Neural crest cell (in vitro differentiated cells): ENCODE data around the gene DPY19L2. TPM values are rescaled to one million over a fixed set of nuclear protein-coding genes. Genes with fewer than 3 reads are reported as not detected.
"Not testable (repeated sequence)": the region's sequence is repeated elsewhere in the genome, so short reads cannot be mapped to it uniquely, and the experiment has no call there.

ENCODE experiments used
- DNase-seq: peaks from one replicate; pipeline ENCODE4 v3.0.0; 2021; ENCODE audit warnings: low read depth, mixed read lengths, low spot score
- H3K27ac Mint-ChIP-seq: one replicate; pipeline ENCODE4 v1.8.0; 2021; ENCODE audit warnings: mild to moderate bottlenecking, mixed read lengths; ENCODE audit not compliant: unreplicated experiment
- H3K27me3 Mint-ChIP-seq: 2 replicates; pipeline ENCODE4 v1.8.0; 2021; ENCODE audit warnings: low read depth, mild to moderate bottlenecking, mixed read lengths
- H3K36me3 Mint-ChIP-seq: 2 replicates; pipeline ENCODE4 v1.8.0; 2021; ENCODE audit warnings: low read depth, mild to moderate bottlenecking, mixed read lengths
- H3K4me1 Mint-ChIP-seq: 2 replicates; pipeline ENCODE4 v1.8.0; 2021; ENCODE audit warnings: mixed read lengths
- H3K4me3 Mint-ChIP-seq: one replicate; pipeline ENCODE4 v1.8.0; 2021; ENCODE audit warnings: mild to moderate bottlenecking, mixed read lengths
- H3K9me3 Mint-ChIP-seq: 2 replicates; pipeline ENCODE4 v1.8.0; 2021; ENCODE audit warnings: mixed read lengths
- CTCF ChIP-seq: fragments of 200-600 bp; sonication (generic); conservative IDR thresholded peaks from 2 replicates; pipeline ENCODE4 v1.5.0; 2021; ENCODE audit warnings: antibody characterized with exemption, mild to moderate bottlenecking
- long read RNA-seq: library from polyadenylated mRNA; unstranded; transcript quantifications from one replicate; pipeline ENCODE4 v2.0.0, GENCODE V29; 2020
- total RNA-seq: library from RNA; stranded (reverse); gene quantifications from 2 replicates; pipeline ENCODE4 v1.2.1, GENCODE V29; 2021

DPY19L2 gene
- total RNA-seq, result 23.2 and 25.2 TPM in 2 replicates
- long read RNA-seq, partial matches to known transcripts, result 3 of 12 reads
- long read RNA-seq, other reads (novel, unspliced or antisense), result 9 of 12 reads

DNA sequence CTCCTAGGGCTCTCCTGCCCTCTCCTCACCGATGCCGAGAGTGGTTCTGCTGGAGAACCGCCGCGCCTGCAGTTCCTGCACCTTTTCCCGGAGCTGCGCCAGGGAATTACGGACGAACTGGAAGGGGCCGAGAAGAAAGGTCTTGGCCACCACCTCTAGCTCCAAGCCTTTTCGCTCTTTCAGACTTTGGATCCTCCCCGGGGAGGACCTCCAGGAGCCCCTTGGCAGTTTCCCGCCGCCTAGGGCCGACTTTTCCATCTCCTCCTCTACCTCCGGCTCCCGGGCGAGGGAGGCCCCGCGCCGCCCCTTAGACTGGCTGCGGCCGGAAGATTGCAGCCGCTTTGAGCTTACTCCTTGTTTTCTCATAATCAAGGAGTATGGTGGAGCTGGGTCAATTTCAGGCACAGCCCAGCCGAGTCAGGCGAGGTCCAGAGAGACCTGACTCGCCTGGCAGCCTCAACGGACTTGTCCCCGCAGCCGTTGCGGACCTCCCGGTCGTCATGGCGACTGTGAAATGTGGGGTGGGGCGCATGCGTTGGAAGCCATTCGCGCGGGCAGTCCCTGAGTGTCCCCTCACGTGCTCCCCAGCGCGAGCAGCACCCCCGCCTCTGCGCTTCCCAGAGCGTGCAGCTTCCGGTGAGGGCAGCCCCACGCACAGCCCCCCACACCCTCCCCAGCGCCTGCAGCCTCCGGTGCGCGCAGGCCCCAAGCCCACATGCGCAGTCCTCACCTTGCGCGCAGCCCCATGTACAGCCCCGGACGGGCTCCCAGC lies at the start of gene DPY19L2:
Gene DPY19L2 (minus strand): TSS at position 466 of the 772 bp plus-strand sequence. CDS start 100 bp downstream, at position 366.
- DNase-seq, result peak; percentile 72
- Mint-ChIP-seq H3K4me1 (peaks cover 29% of the 10 kb centered on the region), H3K4me3 (peak within 1 kb of the TSS; percentile 90), H3K36me3 (no peaks in the 10 kb centered on the region), H3K27me3 (peaks cover 34% of the 10 kb centered on the region), H3K9me3 (no peaks in the 10 kb centered on the region), H3K27ac (peak within 1 kb of the TSS; percentile 39)
- no peak for TF ChIP-seq CTCF

DNA sequence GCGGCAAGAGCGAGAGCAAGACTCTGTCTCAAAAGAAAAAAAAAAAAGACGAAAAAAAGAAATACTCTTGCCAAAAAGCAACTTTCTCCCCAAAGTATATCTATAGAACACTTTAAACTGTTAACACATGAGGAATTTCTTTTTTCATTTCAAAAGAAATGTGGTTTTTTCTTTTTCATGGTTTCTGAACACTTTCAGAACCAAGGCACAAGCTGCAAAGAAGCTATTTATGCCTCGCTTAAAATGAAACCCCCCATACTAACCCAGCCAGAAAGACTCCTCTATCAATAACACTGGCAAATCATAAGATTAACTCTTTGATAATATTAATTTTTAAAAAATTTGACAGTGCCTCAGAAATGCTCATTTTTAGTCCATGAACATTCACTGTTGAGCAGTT lies 48.6 kb upstream of the DPY19L2 start:
- not testable (repeated sequence) for H3K36me3 Mint-ChIP-seq, H3K9me3 Mint-ChIP-seq, H3K27ac Mint-ChIP-seq, H3K4me1 Mint-ChIP-seq, DNase-seq, H3K4me3 Mint-ChIP-seq, H3K27me3 Mint-ChIP-seq

- not testable (repeated sequence) for H3K4me3 Mint-ChIP-seq, H3K36me3 Mint-ChIP-seq, H3K27me3 Mint-ChIP-seq, H3K4me1 Mint-ChIP-seq, H3K27ac Mint-ChIP-seq, H3K9me3 Mint-ChIP-seq, DNase-seq
Measured at GRCh38 chr12:63715107-63715625, 46.9 kb upstream of the DPY19L2 start.

- not testable (repeated sequence) for H3K9me3 Mint-ChIP-seq, H3K4me1 Mint-ChIP-seq, H3K27me3 Mint-ChIP-seq, H3K36me3 Mint-ChIP-seq, H3K27ac Mint-ChIP-seq, H3K4me3 Mint-ChIP-seq, DNase-seq
Measured at GRCh38 chr12:63714409-63714808, 46.1 kb upstream of the DPY19L2 start.

DNA sequence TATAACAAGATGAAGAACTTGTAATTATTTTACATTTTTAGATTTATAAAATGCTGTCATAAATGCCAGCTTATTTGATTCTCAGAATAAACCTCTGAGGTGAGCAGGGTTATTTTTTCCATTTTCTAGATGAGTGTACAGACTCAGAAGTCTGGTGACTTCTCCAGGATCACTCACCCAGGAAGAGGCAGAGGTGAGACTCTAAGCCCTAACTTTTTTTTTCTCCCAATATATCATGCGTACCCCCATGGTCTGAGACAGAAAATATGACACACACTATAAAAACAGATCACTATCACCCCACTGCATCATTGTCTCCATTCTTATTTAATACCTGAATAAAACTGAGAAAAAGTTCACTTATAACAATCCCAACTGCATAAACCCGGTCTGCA lies 45.4 kb upstream of the DPY19L2 start:
- DNase-seq, H3K4me1 Mint-ChIP-seq: not testable (repeated sequence)

DNA sequence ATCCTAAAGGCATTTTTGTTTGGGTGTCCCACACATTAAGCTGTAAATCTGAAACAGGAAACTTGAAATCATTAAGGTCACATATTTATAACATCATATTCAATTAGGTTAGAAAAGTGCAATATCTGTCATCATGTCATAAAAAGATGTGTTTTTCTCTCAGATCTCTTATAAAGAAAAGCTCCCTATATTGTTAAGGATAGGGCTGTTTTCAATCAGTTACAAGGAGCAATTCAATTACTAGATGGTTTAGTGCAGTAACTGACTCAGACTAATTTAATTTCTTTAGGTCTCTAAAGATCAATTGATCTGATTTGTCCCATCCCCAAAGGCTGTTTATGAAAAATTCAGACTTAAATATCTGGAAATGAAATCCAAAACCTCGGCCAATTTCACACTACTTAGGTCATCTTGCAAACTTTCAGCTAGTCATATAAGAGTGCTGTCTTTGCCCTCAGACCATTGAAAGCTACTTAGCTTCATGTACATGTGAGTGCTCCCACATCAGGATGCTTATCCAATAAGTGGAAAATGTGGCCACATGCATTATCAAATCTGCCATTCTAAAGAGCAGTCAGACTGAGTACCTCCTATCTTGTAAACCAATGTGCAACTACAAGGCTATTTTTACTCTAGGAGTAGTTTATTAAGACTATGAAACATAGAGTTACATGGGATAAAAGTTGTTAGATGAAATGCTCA lies 44.8 kb upstream of the DPY19L2 start:
- H3K27me3 Mint-ChIP-seq, H3K9me3 Mint-ChIP-seq, H3K27ac Mint-ChIP-seq, DNase-seq, H3K4me1 Mint-ChIP-seq, H3K4me3 Mint-ChIP-seq, H3K36me3 Mint-ChIP-seq: not testable (repeated sequence)

More for the DNA sequence above, 45.4 kb upstream of the DPY19L2 start:
- H3K9me3 Mint-ChIP-seq, H3K27me3 Mint-ChIP-seq, H3K36me3 Mint-ChIP-seq, H3K27ac Mint-ChIP-seq, H3K4me3 Mint-ChIP-seq: not testable (repeated sequence)

- H3K4me1 Mint-ChIP-seq, H3K9me3 Mint-ChIP-seq, H3K36me3 Mint-ChIP-seq, H3K4me3 Mint-ChIP-seq, H3K27ac Mint-ChIP-seq, H3K27me3 Mint-ChIP-seq, DNase-seq: not testable (repeated sequence)
Measured at GRCh38 chr12:63712376-63712974, 44.2 kb upstream of the DPY19L2 start.

DNA sequence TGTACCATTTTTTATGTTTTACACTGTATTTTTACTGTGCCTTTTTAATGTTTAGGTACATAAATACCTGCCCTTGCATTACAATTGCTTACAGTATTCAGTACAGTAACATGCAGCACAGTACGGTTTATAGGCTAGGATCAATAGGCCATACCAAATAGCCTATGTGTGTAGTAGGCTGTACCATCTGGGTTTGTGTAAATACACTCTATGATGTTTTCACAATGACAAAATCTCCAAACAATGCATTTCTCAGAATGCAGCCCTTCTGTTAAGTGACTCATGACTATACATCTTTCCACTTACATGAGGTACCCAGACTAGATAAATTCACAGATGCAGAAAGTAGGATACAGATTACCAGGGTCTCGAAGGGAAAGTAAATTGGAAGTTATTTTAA lies 43.0 kb upstream of the DPY19L2 start:
- not testable (repeated sequence) for H3K27me3 Mint-ChIP-seq, H3K36me3 Mint-ChIP-seq, H3K4me3 Mint-ChIP-seq, H3K27ac Mint-ChIP-seq, H3K4me1 Mint-ChIP-seq, DNase-seq, H3K9me3 Mint-ChIP-seq
